Smooth muscle cell (in vitro differentiated cells): ENCODE measurements around the gene CFAP45. TPM values are rescaled to one million over a fixed set of nuclear protein-coding genes. Genes with fewer than 3 reads are reported as not detected.

ENCODE experiments used
- DNase-seq: peaks from one replicate; lab custom pipeline; 2025; ENCODE audit not compliant: unreplicated experiment; lab: John Stamatoyannopoulos, UW
- H2AFZ ChIP-seq: fragments of 200-600 bp; sonication (generic); 2 replicates; pipeline ENCODE4 v1.6.0; 2016; ENCODE audit warnings: antibody characterized with exemption, low read depth, mild to moderate bottlenecking
- H3F3A ChIP-seq: fragments of 200-600 bp; sonication (generic); 2 replicates; pipeline ENCODE4 v1.6.0; 2017; ENCODE audit warnings: antibody characterized with exemption, low read depth
- H3K27ac ChIP-seq: fragments of 200-600 bp; sonication (generic); 2 replicates; pipeline ENCODE4 v1.5.1; 2016; ENCODE audit warnings: low read depth, mild to moderate bottlenecking
- H3K27me3 ChIP-seq: fragments of 200-600 bp; sonication (generic); 2 replicates; pipeline ENCODE4 v1.6.1; 2016; ENCODE audit warnings: low read depth, mild to moderate bottlenecking
- H3K36me3 ChIP-seq: fragments of 200-600 bp; sonication (generic); 2 replicates; pipeline ENCODE4 v1.5.1; 2016; ENCODE audit warnings: low read depth
- H3K4me1 ChIP-seq: fragments of 200-600 bp; sonication (generic); 2 replicates; pipeline ENCODE4 v1.5.1; 2016; ENCODE audit warnings: low read depth
- H3K4me2 ChIP-seq: fragments of 200-600 bp; sonication (generic); 2 replicates; pipeline ENCODE4 v1.6.0; 2016; ENCODE audit warnings: mild to moderate bottlenecking
- H3K4me3 ChIP-seq: fragments of 200-600 bp; sonication (generic); 2 replicates; pipeline ENCODE4 v1.5.1; 2016; ENCODE audit warnings: mild to moderate bottlenecking
- H3K79me2 ChIP-seq: fragments of 200-600 bp; sonication (generic); 2 replicates; pipeline ENCODE4 v1.6.0; 2016; ENCODE audit warnings: low read depth, mild to moderate bottlenecking
- H3K9ac ChIP-seq: fragments of 200-600 bp; sonication (generic); 2 replicates; pipeline ENCODE4 v1.6.0; 2016; ENCODE audit warnings: low read depth
- H3K9me3 ChIP-seq: fragments of 200-600 bp; sonication (generic); replicated peaks from 2 replicates; pipeline ENCODE4 v1.5.1; 2016; ENCODE audit warnings: low read depth
- H4K20me1 ChIP-seq: fragments of 200-600 bp; sonication (generic); 2 replicates; pipeline ENCODE4 v1.6.0; 2016; ENCODE audit warnings: low read depth
- WGBS: methylation state at CpG from one replicate; pipeline ENCODE4 v1.1.7; 2016; ENCODE audit warnings: low lambda C conversion rate; 5-methylcytosine and 5-hydroxymethylcytosine counted together
- polyA plus RNA-seq: library from polyadenylated mRNA; unstranded; fragments of >200 nt; fragmentation: Nextera tagmentation; extraction: Ambion mirVana; gene quantifications from 2 replicates; pipeline ENCODE4 v1.2.1, GENCODE V29; 2016
- total RNA-seq: library from RNA; depleted of rRNA; stranded (reverse); fragments of >200 nt; gene quantifications from 2 replicates; pipeline ENCODE4 v1.2.3, GENCODE V29; 2014
- TF ChIP-seq, protein P1 (sequence below): fragments of 200-600 bp; sonication (generic); IDR thresholded peaks from 2 replicates; pipeline ENCODE4 v1.5.1; 2017; ENCODE audit warnings: borderline replicate concordance, mild to moderate bottlenecking, antibody characterized with exemption; ENCODE audit not compliant: insufficient read depth, poor library complexity, severe bottlenecking

The CFAP45 gene, protein sequence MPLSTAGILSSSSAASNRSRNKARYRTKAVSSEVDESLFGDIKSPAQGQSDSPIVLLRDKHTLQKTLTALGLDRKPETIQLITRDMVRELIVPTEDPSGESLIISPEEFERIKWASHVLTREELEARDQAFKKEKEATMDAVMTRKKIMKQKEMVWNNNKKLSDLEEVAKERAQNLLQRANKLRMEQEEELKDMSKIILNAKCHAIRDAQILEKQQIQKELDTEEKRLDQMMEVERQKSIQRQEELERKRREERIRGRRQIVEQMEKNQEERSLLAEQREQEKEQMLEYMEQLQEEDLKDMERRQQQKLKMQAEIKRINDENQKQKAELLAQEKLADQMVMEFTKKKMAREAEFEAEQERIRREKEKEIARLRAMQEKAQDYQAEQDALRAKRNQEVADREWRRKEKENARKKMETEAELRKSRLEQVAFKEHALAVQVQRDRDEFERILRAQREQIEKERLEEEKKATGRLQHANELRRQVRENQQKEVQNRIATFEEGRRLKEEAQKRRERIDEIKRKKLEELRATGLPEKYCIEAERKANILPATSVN
- 1.1 and 1.3 TPM in 2 replicates for total RNA-seq
- 1.2 and 1.9 TPM in 2 replicates for polyA plus RNA-seq

DNA sequence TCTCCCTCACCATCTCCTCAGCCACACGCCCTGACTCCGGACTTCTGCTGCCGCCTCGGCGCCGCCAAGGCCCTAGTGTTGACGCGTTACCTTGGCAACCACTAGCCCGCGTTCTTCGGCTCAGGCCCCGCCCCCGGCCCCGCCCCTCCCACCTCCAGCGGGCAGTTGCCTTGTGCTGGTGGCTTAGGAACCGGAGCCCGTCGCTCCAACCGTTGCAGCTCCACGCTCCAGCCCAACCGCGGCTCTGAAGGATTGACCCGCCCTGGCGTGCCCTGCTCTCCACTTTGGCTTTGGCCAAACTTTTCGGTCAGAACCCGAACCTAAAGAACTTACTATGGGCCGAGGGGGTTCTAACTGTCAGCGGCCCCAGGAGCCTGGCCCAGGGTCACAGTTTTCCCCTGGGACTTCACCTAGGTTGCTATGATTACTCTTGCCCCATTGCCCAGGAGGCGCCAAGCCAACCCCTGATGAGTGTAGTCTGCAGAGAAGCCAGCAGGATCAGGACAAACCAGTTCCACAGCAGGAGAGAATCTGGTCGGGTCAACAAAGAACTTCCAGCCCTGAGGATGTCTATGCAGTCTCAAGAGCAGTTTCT, at the start of gene CFAP45:
Gene CFAP45 (minus strand): TSS at position 80 of the 595 bp plus-strand sequence. CDS start 67 bp downstream, at position 13.
- Histone ChIP-seq H3K79me2 (no peaks in the 10 kb centered on the region), H3K9ac (peak within 1 kb of the TSS; percentile 85), H3K36me3 (no peaks in the 10 kb centered on the region), H3K4me1 (peaks cover 4% of the 10 kb centered on the region), H3K27ac (peak within 1 kb of the TSS; percentile 80), H2AFZ (no peak within 1 kb of the TSS), H3K9me3 (peaks cover 2% of the 10 kb centered on the region), H3F3A (peaks cover 7% of the 10 kb centered on the region), H3K27me3 (no peaks in the 10 kb centered on the region), H4K20me1 (no peaks in the 10 kb centered on the region), H3K4me2 (peak within 1 kb of the TSS; percentile 72), H3K4me3 (no peak within 1 kb of the TSS)
- 6% methylated on average over 23 of the region's 30 CpGs for WGBS
- peak; percentile 57 for DNase-seq
- TF ChIP-seq, protein P1, sequence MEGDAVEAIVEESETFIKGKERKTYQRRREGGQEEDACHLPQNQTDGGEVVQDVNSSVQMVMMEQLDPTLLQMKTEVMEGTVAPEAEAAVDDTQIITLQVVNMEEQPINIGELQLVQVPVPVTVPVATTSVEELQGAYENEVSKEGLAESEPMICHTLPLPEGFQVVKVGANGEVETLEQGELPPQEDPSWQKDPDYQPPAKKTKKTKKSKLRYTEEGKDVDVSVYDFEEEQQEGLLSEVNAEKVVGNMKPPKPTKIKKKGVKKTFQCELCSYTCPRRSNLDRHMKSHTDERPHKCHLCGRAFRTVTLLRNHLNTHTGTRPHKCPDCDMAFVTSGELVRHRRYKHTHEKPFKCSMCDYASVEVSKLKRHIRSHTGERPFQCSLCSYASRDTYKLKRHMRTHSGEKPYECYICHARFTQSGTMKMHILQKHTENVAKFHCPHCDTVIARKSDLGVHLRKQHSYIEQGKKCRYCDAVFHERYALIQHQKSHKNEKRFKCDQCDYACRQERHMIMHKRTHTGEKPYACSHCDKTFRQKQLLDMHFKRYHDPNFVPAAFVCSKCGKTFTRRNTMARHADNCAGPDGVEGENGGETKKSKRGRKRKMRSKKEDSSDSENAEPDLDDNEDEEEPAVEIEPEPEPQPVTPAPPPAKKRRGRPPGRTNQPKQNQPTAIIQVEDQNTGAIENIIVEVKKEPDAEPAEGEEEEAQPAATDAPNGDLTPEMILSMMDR, result no peak

DNA sequence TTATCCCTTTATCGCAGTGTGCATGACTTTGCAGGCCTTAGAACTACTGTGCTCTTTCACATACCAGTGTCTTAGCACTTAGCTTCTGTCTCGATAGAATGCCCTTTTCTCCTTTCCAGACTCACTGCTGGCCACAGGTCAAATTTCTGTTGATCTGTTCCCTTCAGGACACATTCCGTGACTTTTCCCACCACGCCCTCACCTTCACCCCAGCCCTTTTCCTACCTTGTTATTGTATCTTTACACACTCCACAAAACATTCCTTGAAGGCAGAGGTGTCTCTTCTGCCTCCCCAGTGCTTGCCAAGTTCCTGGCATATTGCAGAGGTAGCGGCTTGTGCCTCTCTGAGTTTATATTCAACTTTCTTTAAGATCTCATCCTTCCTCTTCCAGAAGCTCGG, 49.2 kb upstream of the CFAP45 start:
- 81% methylated on average over 6 of the region's 6 CpGs for WGBS
- no peak overlapping the region for H2AFZ ChIP-seq

DNA sequence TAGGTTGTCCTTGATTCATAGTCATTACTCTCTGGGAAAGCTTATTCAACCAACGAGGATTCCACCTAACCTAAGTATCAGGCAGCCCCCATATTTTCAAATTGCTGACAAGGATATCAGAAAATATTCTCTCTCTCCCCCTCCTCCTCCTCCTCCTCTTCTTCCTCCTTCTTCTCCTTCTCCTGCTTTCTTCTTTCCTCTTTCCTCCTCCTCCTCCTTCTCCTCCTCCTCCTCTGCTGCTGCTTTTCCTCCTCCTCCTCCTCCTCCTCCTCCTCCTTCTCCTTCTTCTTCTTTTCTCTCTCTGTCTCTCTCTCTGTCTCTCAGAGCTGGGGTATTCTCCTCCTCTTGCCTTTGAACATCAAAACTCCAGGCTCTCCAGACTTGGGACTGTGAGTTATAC, 48.0 kb upstream of the CFAP45 start:
- Histone ChIP-seq H3K4me2 (no peak overlapping the region), H3K36me3 (no peaks in the 10 kb centered on the region), H3K79me2 (no peaks in the 10 kb centered on the region), H3K9me3 (no peaks in the 10 kb centered on the region), H3K27me3 (peaks cover 6% of the 10 kb centered on the region), H3K27ac (no peak overlapping the region), H3K4me1 (peaks cover 14% of the 10 kb centered on the region), H3K9ac (no peak overlapping the region), H3K4me3 (no peak overlapping the region), H2AFZ (no peak overlapping the region), H4K20me1 (no peaks in the 10 kb centered on the region), H3F3A (no peaks in the 10 kb centered on the region)
- DNase-seq, result no peak
- TF ChIP-seq, protein P1, result no peak
- 77% methylated on average over 1 of the region's 1 CpG for WGBS

More for the DNA sequence above, 49.2 kb upstream of the CFAP45 start:
- H3K4me2 ChIP-seq, result no peak overlapping the region
- no peaks in the 10 kb centered on the region for H3K36me3 ChIP-seq
- H3K4me1 ChIP-seq, result peaks cover 11% of the 10 kb centered on the region
- no peaks in the 10 kb centered on the region for H3K9me3 ChIP-seq
- H4K20me1 ChIP-seq, result no peaks in the 10 kb centered on the region
- no peak overlapping the region for H3K9ac ChIP-seq
- no peaks in the 10 kb centered on the region for H3K79me2 ChIP-seq
- peaks cover 6% of the 10 kb centered on the region for H3K27me3 ChIP-seq
- no peak overlapping the region for H3K4me3 ChIP-seq
- no peaks in the 10 kb centered on the region for H3F3A ChIP-seq
- TF ChIP-seq, protein P1, result no peak
- no peak for DNase-seq
- no peak overlapping the region for H3K27ac ChIP-seq
